KMS-11 (cell line): ENCODE data around the gene RRP36.
"Not testable (repeated sequence)": the region's sequence is repeated elsewhere in the genome, so short reads cannot be mapped to it uniquely, and the experiment has no call there.

Experiments
- H2AFZ ChIP-seq: fragments of 200-600 bp; sonication (generic); 2 replicates; pipeline ENCODE4 v1.6.1; 2016; ENCODE audit warnings: antibody characterized with exemption, mixed run types, low read depth
- H3K27ac ChIP-seq: fragments of 200-600 bp; sonication (generic); 2 replicates; pipeline ENCODE4 v1.6.1; 2016; ENCODE audit warnings: mild to moderate bottlenecking, mixed run types
- H3K27me3 ChIP-seq: fragments of 200-600 bp; sonication (generic); 2 replicates; pipeline ENCODE4 v1.6.1; 2017; ENCODE audit warnings: mild to moderate bottlenecking, low read depth, mixed run types, moderate library complexity; ENCODE audit not compliant: insufficient read depth
- H3K36me3 ChIP-seq: fragments of 200-600 bp; sonication (generic); 2 replicates; pipeline ENCODE4 v1.6.1; 2017; ENCODE audit warnings: mild to moderate bottlenecking, mixed run types; ENCODE audit not compliant: insufficient read depth
- H3K4me1 ChIP-seq: fragments of 200-600 bp; sonication (generic); 2 replicates; pipeline ENCODE4 v1.6.1; 2016; ENCODE audit warnings: mild to moderate bottlenecking, low read depth, mixed run types; ENCODE audit not compliant: poor library complexity, severe bottlenecking
- H3K4me2 ChIP-seq: fragments of 200-600 bp; sonication (generic); 2 replicates; pipeline ENCODE4 v1.7.0; 2016; ENCODE audit warnings: mild to moderate bottlenecking, mixed run types
- H3K4me3 ChIP-seq: fragments of 200-600 bp; sonication (generic); IDR thresholded peaks from 2 replicates; pipeline ENCODE4 v1.6.1; 2017; ENCODE audit warnings: low read depth, low read length, mixed read lengths; ENCODE audit not compliant: insufficient read depth
- H3K79me2 ChIP-seq: fragments of 200-600 bp; sonication (generic); 2 replicates; pipeline ENCODE4 v1.6.1; 2016; ENCODE audit warnings: low read depth, mixed run types; ENCODE audit not compliant: insufficient read depth
- H3K9ac ChIP-seq: fragments of 200-600 bp; sonication (generic); 2 replicates; pipeline ENCODE4 v1.6.1; 2016; ENCODE audit warnings: mild to moderate bottlenecking, mixed run types
- H4K20me1 ChIP-seq: fragments of 200-600 bp; sonication (generic); 2 replicates; pipeline ENCODE4 v1.6.1; 2016; ENCODE audit warnings: mild to moderate bottlenecking, mixed run types; ENCODE audit not compliant: insufficient read depth
- TF ChIP-seq, protein P1 (sequence below): fragments of 200-600 bp; sonication (generic); conservative IDR thresholded peaks from 2 replicates; pipeline ENCODE4 v1.6.1; 2017; ENCODE audit warnings: low read depth, mild to moderate bottlenecking, antibody characterized with exemption, low read length, moderate library complexity, mixed read lengths

The RRP36 gene

DNA sequence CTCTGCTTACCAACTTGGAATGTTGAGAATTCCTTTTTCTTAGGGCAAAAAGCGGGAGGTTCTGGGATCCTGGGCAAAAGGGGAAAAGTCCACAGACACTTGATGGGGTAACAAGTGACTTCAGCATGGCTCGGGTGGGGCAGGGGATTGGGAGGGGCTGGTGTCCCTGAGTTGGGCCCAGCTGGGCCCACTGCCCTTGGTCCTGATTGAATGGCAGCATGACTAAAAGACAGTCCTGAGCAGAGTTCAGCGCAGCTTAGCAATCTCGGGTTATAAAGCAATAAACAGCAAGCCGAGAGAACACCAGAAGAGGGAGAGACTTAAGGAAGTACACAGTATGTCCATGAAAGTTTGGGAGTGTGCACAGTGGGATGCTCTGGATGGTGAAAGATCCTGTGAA lies 31.5 kb upstream of the RRP36 start:
- no peak overlapping the region for H3K4me2 ChIP-seq
- H3K27ac ChIP-seq = no peak overlapping the region
- H3K4me3 ChIP-seq = no peak overlapping the region
- no peaks in the 10 kb centered on the region for H4K20me1 ChIP-seq
- TF ChIP-seq, protein P1, sequence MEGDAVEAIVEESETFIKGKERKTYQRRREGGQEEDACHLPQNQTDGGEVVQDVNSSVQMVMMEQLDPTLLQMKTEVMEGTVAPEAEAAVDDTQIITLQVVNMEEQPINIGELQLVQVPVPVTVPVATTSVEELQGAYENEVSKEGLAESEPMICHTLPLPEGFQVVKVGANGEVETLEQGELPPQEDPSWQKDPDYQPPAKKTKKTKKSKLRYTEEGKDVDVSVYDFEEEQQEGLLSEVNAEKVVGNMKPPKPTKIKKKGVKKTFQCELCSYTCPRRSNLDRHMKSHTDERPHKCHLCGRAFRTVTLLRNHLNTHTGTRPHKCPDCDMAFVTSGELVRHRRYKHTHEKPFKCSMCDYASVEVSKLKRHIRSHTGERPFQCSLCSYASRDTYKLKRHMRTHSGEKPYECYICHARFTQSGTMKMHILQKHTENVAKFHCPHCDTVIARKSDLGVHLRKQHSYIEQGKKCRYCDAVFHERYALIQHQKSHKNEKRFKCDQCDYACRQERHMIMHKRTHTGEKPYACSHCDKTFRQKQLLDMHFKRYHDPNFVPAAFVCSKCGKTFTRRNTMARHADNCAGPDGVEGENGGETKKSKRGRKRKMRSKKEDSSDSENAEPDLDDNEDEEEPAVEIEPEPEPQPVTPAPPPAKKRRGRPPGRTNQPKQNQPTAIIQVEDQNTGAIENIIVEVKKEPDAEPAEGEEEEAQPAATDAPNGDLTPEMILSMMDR = no peak
- no peaks in the 10 kb centered on the region for H3K36me3 ChIP-seq
- no peaks in the 10 kb centered on the region for H3K27me3 ChIP-seq
- no peak overlapping the region for H3K9ac ChIP-seq
- no peak overlapping the region for H2AFZ ChIP-seq
- 0 out of 2 replicates have a peak, but pooled peaks cover 4% of the 10 kb centered on the region for H3K79me2 ChIP-seq
- H3K4me1 ChIP-seq = peaks cover 6% of the 10 kb centered on the region

DNA sequence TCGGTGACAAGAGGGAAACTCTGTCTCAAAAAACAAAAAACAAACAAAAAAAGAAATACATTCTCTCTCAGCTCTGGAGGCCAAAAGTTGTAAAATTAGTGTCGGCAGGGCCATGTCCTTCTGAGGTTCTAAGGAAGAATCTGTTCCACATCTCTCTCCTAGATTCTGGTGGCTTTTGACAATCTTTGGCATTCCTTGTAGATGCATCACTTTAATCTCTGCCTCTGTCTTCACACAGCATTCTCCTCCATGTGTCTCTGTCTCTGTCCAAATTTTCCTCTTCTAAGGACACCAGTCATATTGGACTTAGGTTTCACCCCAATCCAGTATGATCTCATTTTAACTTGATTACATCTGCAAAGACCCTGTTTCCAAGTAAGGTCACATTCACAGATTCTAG lies 28.0 kb upstream of the RRP36 start:
- Histone ChIP-seq H2AFZ (no peak overlapping the region), H3K79me2 (no peaks in the 10 kb centered on the region), H4K20me1 (no peaks in the 10 kb centered on the region), H3K27me3 (no peaks in the 10 kb centered on the region), H3K9ac (no peak overlapping the region), H3K36me3 (no peaks in the 10 kb centered on the region), H3K4me3 (no peak overlapping the region), H3K4me1 (no peaks in the 10 kb centered on the region), H3K27ac (no peak overlapping the region), H3K4me2 (no peak overlapping the region)
- TF ChIP-seq, protein P1 = no peak

DNA sequence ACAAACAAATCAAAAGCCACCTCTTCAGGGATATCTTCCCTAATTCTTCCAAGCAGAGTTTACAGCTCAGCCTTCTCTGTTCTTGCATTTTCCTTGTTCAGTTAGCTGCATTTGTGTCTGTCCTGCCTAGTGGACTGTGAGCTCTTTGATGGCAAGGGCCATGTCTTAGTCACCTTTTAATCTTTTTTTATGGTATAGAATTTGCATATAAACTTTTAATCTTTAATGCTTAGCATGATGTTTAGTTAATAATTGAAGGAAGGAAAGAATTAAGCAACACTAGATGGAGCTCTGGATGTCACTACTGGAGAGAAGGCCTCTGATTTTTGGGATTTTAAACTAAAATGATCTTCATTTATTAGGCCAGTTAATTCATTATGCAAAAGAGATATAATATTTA lies 24.9 kb upstream of the RRP36 start:
- no peak overlapping the region for H2AFZ ChIP-seq
- TF ChIP-seq, protein P1 = no peak
- no peak overlapping the region for H3K4me3 ChIP-seq
- no peak overlapping the region for H3K4me2 ChIP-seq
- H3K36me3 ChIP-seq = no peaks in the 10 kb centered on the region
- H3K9ac ChIP-seq = no peak overlapping the region
- no peaks in the 10 kb centered on the region for H3K27me3 ChIP-seq
- no peaks in the 10 kb centered on the region for H3K4me1 ChIP-seq
- no peak overlapping the region for H3K27ac ChIP-seq
- no peaks in the 10 kb centered on the region for H4K20me1 ChIP-seq
- H3K79me2 ChIP-seq = no peaks in the 10 kb centered on the region

DNA sequence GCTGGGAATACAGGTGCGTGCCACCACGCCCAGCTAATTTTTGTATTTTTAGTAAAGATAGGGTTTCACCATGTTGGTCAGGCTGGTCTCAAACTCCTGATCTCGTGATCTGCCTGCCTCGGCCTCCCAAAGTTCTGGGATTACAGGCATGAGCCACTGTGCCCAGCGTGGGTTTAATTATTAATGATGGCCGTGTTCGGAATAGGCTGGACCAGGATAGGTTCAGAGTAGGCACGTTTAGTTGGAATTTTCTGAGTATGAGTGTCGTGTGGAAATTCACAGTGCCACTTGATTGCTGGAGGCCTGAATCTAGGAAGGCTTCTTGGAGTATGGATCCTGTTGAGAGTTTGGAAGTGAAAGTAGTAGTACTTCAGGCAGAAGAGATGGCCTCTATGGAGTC lies 23.2 kb upstream of the RRP36 start:
- not testable (repeated sequence) for H2AFZ ChIP-seq, H3K79me2 ChIP-seq, H3K9ac ChIP-seq, H3K4me1 ChIP-seq, H3K27ac ChIP-seq, H4K20me1 ChIP-seq, H3K4me3 ChIP-seq, H3K4me2 ChIP-seq, H3K36me3 ChIP-seq, H3K27me3 ChIP-seq

DNA sequence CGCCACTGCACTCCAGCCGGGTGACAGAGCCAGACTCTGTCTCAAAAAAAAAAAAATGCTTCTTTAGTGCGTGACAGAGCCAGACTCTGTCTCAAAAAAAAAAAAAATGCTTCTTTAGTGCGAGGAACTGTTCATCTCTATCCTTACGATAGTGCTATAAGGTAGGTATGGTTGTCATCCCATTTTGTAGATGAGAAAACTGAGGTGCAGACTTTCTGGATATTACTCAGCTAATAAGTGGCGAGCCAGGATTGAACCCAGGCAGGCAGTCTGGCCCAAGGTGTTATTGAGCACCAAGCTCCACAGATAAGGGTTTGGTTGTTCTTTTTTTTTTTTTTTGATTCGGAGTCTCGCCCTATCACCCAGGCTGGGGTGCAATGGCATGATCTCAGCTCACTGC lies 19.6 kb upstream of the RRP36 start:
- no peaks in the 10 kb centered on the region for H3K4me1 ChIP-seq
- H2AFZ ChIP-seq = no peak overlapping the region
- no peak overlapping the region for H3K4me2 ChIP-seq
- TF ChIP-seq, protein P1 = no peak
- no peaks in the 10 kb centered on the region for H3K27me3 ChIP-seq
- H3K27ac ChIP-seq = no peak overlapping the region
- H3K4me3 ChIP-seq = no peak overlapping the region
- H3K9ac ChIP-seq = no peak overlapping the region
- no peaks in the 10 kb centered on the region for H4K20me1 ChIP-seq
- no peaks in the 10 kb centered on the region for H3K36me3 ChIP-seq
- H3K79me2 ChIP-seq = no peaks in the 10 kb centered on the region
